ENCODE data around the gene TP53INP2.

Gene TP53INP2

DNA sequence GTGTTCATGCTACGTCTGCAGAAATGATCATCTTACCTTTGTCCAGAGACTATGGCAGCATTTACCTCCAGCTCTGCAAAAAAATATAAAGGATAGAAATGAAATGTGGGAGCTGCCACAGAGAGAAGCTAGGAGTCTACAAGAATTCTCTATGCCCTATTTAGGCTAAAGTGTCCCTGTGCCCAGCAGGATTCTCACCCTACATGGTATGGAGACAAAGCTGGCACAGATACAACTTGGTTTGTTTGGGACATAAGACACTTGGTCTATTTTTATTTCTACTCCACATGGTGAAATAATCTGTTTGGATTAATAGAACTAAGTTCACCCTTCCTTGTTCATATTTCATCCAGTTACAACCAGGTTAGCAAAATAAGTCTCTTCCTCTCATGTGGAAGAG lies 28.4 kb downstream of the TP53INP2 start:
- DNase-seq: no peak

DNA sequence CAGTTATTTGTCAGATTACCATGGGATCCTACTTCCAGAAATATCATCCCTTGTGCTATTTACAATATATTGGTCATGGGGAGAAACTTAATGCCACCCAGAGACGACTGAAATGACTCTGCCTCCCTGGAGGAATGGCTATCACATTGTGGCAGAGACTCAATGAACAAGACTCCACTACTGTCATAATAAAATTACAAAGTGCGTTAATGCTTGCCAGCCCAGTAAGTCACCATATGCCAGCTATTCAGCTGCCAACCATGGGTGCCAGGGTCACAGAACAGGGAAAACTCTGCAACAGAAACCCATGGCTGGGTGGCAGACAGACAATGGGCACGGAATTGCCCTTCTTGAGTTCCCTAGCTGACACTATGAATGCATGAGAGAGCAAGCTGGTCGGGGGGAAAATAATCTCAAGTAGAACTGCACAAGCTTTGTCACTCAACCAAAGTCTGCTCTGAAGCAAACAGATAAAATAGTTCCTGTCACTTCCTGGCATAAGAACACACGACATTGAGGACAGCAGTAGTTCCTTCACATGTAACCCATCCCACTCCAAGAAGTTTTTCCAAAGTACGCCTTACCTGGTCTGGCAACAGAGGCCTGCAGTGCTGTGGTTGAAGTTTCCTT lies 32.1 kb downstream of the TP53INP2 start:
- DNase-seq: no peak

DNA sequence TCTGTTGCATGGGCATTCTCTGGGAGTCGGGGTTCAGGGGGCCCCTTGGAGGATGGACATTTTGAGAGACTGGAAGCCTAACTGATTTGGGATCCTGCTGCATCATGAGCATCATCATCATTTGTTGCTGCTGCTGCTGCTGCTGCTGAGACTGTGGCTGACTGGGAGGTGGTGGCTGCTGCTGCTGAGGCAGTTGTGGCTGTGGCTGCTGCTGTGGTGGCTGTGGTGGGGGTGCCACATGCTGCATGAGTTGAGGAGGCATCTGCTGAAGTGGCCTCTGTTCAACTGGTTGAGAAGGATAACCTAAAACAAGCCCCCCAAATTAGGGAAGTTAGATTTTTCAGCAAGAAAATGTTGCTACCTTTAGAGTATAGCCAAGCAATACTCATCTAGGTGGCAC lies 38.9 kb downstream of the TP53INP2 start:
- no peak for DNase-seq

DNA sequence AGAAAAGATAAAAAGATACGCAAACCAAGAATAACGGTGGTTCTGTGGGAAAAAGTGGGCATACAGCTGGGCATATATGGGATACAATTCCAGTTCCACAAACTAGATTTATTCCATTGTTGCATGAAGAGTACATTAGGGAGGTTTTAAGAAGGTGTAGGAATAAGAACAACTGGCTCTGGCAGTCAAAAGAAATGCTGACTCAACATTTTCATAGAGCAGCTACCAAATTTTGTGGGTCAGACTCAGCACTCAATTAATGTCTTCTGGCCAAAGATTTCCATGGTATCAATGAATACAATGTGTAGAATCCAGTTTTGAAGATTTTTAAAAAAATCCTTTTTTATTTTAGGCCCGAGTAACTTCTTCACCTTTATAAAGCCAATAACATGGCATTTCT lies 40.2 kb downstream of the TP53INP2 start:
- no peak for DNase-seq

DNA sequence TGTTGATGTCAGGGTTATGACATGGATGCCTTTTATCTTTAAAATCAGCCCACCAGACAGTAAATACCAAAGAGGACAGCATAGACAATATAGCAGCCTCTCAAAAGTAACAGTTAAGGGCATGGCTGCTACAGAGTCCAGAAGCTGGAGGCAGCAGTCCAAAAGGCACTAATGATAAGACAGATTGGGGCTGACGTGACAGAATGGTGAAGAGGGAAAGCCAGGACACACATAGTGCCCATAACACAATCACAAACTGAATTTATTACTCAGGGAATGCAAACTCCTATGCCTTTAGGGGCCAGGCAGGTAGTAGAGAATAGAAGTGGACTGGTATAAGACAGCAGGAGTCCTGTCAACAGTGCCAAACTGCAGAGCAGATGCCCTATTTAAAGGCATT lies 40.7 kb downstream of the TP53INP2 start:
- no peak for DNase-seq

DNA sequence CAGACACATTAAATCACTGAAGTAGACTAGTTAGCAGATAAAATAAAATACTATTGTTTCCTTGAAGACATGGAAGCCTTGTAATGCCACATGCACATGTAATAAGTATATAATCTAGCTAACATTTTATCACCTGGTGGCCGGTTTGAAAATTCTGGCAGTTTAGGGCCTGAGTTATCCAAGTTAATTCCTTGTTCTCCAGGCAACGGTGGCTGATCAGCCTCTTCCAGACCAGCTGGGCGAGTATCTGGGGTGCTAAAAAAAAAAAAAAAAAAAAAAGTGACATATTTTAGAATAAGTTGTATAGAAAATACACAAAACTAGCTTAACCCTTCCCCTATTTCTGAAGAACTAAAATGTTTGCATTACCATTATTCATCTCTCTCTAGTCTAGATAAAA lies 42.5 kb downstream of the TP53INP2 start:
- no peak for DNase-seq

DNA sequence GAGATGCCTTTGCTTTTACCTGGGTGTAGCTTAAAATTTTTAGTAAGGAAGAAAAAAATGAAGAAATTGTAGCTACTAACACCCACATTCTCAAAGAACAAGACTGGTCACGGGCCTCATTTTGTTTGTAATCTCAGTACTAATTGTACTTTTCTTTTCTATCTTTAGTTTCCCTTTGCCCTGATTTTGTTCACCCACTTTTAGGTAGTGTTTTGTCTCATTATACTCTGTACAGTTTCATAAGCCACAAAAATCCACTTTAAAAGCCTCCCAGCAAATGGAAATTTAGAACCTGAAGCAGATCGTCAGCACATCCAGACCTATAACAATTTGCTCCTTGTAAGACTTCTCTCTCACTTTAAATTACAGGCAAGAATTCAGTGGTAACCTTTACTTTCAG lies 43.3 kb downstream of the TP53INP2 start:
- DNase-seq: no peak

DNA sequence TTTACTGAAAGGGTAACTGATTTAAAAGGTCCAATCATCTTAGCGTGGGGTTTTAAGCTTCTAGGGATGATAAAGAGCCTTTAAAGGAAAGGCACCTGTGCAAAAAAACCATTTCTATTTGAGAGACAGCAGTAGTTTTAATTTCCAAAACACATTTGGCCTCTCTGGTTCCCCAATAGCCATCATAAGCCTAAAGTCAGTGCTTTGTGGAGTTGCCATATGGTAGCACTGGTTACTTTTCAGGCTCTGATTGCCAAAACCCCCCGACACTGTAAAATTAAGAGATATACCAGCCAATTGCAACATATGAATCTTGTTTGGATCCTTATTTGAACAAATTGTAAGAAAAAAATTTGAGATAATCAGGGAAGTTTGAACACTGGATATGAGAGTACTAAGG lies 44.6 kb downstream of the TP53INP2 start:
- no peak for DNase-seq

DNA sequence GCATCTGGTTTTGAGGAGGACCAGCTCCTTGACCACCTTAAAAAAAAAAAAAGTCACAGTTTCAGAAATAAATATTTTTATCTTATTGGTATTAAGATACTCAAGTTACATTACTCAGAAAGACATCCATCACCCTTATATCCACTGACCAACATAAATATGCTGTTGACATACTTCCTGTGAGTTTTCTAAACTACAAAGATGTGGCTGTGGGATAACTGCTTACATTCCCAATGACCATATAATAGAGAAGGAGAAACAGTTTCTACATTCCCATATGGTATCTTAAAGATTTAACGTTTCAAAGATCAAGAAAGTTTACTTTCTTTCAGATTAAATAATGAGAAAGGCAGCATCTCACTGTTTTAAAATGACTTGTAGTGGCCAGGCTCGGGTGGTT lies 46.3 kb downstream of the TP53INP2 start:
- DNase-seq: no peak

DNA sequence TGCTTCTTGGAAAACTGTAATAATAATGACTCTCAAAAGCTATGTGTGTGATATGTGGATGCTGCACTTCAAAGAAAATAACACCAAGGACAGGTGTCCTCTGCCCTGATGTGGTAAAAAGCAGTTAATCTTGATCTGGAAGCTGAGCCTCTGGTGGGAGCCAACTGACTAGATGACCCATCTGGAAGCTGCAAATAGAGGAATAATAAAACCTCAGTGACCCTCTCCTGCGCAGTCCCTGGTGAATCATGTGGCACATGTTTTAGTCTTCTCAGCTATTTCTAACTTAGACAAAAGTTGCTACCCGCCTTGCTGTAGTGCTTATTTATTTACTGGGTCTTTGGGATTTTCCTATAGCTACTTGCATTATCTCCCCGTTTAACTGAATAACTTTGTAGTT lies 47.3 kb downstream of the TP53INP2 start:
- DNase-seq: no peak

DNA sequence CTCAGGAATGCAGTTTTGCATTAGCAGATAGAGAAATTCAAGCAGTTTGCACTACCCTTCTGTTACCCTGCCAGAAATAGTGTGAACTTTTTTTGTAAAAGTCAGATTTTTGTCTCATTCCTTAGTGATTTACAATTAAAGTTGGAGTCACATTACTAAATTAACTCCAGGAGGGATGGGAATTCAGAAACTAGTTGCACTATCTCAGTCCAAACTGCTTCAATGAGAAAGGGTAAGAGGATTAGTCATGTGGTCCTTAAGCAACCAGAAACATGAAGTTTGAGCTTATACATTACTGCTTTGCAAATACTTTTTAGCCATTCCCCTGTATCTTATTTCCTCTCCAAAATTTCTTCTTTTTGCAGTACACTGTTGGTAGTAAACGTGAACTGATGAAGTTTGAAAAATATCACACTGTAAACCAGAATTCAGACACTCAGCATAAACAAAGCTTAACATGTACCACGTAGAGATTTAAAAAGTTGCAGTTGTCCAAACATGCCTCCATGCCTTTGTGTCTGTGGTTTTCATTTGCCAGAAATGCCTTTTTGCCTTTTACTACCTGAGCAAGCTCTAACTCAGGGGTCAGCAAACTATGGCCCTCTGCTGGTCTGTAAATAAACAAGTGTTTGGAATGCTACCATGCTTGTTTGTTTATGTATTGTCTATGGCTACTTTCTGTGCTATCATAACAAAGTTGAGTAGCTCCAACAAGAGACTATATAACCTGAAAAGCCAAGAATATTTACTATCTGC lies 49.7 kb downstream of the TP53INP2 start:
- DNase-seq: no peak

DNA sequence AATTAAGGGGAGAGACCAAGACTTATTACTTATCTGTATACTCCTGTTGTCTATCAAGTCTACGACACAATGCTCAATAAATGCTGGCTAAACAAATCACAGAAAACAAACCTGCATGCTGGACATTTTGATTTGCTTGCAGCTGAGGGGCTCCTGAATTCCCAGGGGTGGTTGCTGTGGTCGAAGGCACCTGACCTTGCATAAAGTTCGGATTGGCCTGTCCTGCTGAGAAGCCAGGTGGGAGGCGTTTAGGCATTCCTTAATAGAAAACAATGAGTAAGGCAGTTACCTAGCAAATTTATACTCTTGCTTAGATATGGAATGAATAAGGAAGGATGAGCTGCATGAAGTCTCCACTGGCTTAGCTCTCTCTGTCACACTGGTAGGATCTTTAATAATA lies 50.5 kb downstream of the TP53INP2 start:
- DNase-seq: no peak

DNA sequence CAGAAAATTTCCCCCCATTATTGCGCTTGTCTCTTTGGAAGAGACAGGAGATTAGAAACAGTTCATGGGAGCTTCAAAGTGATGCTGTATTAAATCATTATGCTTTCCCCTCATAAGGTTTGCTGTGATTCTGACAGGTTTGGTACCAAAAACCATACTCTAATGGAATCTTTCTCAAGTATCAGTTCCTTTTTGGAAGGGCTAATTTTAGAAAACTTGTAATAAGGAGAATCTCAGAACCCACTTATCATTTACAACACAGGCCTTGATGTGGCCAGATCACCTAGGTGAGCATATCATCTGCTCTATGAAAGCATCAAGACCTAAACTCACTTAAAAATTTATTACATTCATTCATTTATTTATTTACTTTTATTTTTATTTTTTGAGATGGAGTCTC lies 51.2 kb downstream of the TP53INP2 start:
- no peak for DNase-seq

DNA sequence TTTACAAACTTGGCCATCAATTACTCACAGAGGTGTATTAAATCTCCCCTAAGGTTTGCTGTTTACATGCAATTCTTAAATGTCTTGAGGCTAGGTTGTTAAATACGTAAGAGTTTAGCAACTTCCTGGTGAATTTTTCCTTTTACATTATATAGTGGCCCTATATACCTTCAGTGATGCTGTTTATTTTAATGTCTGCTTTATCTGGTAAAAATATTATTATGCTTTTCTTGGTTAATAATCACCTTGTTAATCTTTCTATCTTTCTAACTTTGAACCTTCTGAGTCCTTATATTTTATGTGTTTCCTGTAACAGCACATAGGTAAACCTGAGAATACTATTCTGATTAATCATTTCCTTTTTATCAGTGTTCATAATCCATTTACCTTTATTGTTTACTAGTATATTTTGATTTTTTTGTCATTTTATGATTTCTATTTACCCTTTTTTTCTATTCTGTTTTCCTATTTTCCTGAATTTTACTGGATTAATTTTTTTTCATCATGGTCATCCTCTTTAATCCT lies 57.9 kb downstream of the TP53INP2 start:
- DNase-seq: no peak
